ENCODE measurements around the gene AP3B1.

DNA sequence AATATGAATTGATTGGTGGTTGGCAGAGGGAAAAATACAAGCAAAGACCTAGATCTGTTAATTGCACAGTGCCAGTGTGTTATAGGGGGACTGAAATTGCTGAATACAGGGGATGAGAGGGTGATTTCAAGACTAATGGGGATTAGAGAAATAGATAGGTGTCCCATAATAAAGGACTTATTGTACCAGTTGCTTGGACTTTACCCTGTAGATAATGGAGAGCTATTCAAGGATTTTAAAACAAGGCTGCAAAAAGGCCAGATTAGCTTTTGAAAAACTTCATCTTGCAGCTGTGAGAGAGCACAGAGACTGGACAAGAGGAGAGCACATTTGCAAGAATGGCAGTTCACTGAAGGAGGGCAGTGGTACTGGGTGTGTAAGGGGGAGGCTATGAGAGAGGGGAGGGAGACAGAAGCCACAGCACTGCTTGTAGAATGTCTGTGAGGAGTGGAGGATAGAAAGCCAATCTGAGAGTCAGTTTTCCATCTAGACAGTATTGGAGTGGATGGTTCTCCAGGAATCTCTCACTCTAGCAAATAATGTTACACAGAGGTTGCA is 37.1 kb upstream of the AP3B1 start:
- no peak for TF ChIP-seq CTCF (IDR thresholded peaks at IDR 0.05)
- no peak for TF ChIP-seq ZFX (IDR thresholded peaks at IDR 0.05; ENCODE audit: borderline replicate concordance)

Data from 22Rv1 (cell line).